Tibial artery (tissue), 4 donors: Measurements from ENCODE around the gene ASB1.

ENCODE experiments used
- DNase-seq, 2 donors: peaks; one replicate each; pipeline ENCODE4 v3.0.0-alpha.2; 2019
- H3K27ac ChIP-seq, 2 donors: fragments of 200-600 bp; sonication (generic) in 1 of 2; 1 replicate in 1 of 2; 2 replicates in 1 of 2; pipeline ENCODE4 v1.5.1; 2018 to 2019; ENCODE audit warnings: mild to moderate bottlenecking in 1 of 2
- H3K27me3 ChIP-seq, 2 donors: fragments of 200-600 bp; sonication (generic) in 1 of 2; one replicate each; pipeline versions ENCODE4 v1.5.1 to v1.6.0; 2016 to 2019
- H3K36me3 ChIP-seq, 3 donors: fragments of 200-600 bp; sonication (generic) in 2 of 3; one replicate each; pipeline ENCODE4 v1.5.1; 2016 to 2019; ENCODE audit warnings: mild to moderate bottlenecking in 2 of 3
- H3K4me1 ChIP-seq, 4 donors: fragments of 200-600 bp; sonication (generic) in 2 of 4; 1 replicate in 3 of 4; 2 replicates in 1 of 4; pipeline ENCODE4 v1.5.1; 2016 to 2019
- H3K4me3 ChIP-seq, 2 donors: fragments of 200-600 bp; sonication (generic) in 1 of 2; 1 replicate in 1 of 2; 2 replicates in 1 of 2; pipeline ENCODE4 v1.5.1; 2018 to 2019; ENCODE audit warnings: mild to moderate bottlenecking in 2 of 2
- H3K9me3 ChIP-seq, 3 donors: fragments of 200-600 bp; sonication (generic) in 1 of 3; one replicate each; pipeline ENCODE4 v1.5.1; 2016 to 2019
- CTCF ChIP-seq, 2 experiments: fragments of 200-600 bp in 1 of 2; fragments of 450-650 bp in 1 of 2; IDR thresholded peaks; one replicate each; pipeline ENCODE4 v1.5.1; 2017 to 2019; ENCODE audit warnings: antibody characterized with exemption in 2 of 2, mild to moderate bottlenecking in 1 of 2, moderate library complexity in 1 of 2
- intact Hi-C: fragments of 100-400 bp; cut with DNase I; formaldehyde crosslinking; loops from one replicate; pipeline ENCODE4 v1.15.0; 2023; ENCODE audit warnings: low total_unique reads

Gene ASB1

GRCh38 chr2:238495422-238495821 is 68.7 kb downstream of the ASB1 start:
- no peaks in the 10 kb centered on the region for H3K4me1 ChIP-seq
- H3K36me3 ChIP-seq, result no peaks in the 10 kb centered on the region
- no peak overlapping the region for H3K27ac ChIP-seq
- no peak for DNase-seq
- intact Hi-C loops, result no loop called here
- H3K4me3 ChIP-seq, result no peak overlapping the region
- no peak for TF ChIP-seq CTCF (IDR thresholded peaks at IDR 0.05)
- no peaks in the 10 kb centered on the region for H3K27me3 ChIP-seq
- no peaks in the 10 kb centered on the region for H3K9me3 ChIP-seq

- H3K4me3 ChIP-seq, result no peak overlapping the region
- intact Hi-C loops, result no loop called here
- H3K27me3 ChIP-seq, result no peaks in the 10 kb centered on the region
- TF ChIP-seq CTCF (IDR thresholded peaks at IDR 0.05), result no peak
- H3K9me3 ChIP-seq, result no peaks in the 10 kb centered on the region
- H3K27ac ChIP-seq, result no peak overlapping the region
- DNase-seq, result no peak
- no peaks in the 10 kb centered on the region for H3K4me1 ChIP-seq
- H3K36me3 ChIP-seq, result no peaks in the 10 kb centered on the region
Observed at GRCh38 chr2:238496756-238497609, 70.3 kb downstream of the ASB1 start.

- Histone ChIP-seq H3K4me3 (no peak overlapping the region), H3K4me1 (no peaks in the 10 kb centered on the region), H3K36me3 (no peaks in the 10 kb centered on the region), H3K9me3 (no peaks in the 10 kb centered on the region), H3K27me3 (no peaks in the 10 kb centered on the region), H3K27ac (no peak overlapping the region)
- DNase-seq, result no peak
- intact Hi-C loops, result no loop called here
- TF ChIP-seq CTCF (IDR thresholded peaks at IDR 0.05), result no peak
Observed at GRCh38 chr2:238497610-238498005, 70.9 kb downstream of the ASB1 start.

- H3K4me3 ChIP-seq, result no peak overlapping the region
- H3K4me1 ChIP-seq, result no peaks in the 10 kb centered on the region
- no peak for TF ChIP-seq CTCF (IDR thresholded peaks at IDR 0.05)
- H3K27me3 ChIP-seq, result no peaks in the 10 kb centered on the region
- intact Hi-C loops, result no loop called here
- no peaks in the 10 kb centered on the region for H3K9me3 ChIP-seq
- DNase-seq, result peak in 1 of 2 donors; percentile 59
- H3K27ac ChIP-seq, result no peak overlapping the region
- H3K36me3 ChIP-seq, result no peaks in the 10 kb centered on the region
Observed at GRCh38 chr2:238498188-238498587, 71.5 kb downstream of the ASB1 start.

- DNase-seq, result peak in 1 of 2 donors; percentile 40
- no peak for TF ChIP-seq CTCF (IDR thresholded peaks at IDR 0.05)
- no peak overlapping the region for H3K4me3 ChIP-seq
- no peaks in the 10 kb centered on the region for H3K4me1 ChIP-seq
- no peak overlapping the region for H3K27ac ChIP-seq
- no peaks in the 10 kb centered on the region for H3K36me3 ChIP-seq
- intact Hi-C loops, result no loop called here
- peaks cover 0 to 4% of the 10 kb centered on the region in 2 donors for H3K27me3 ChIP-seq
- H3K9me3 ChIP-seq, result no peaks in the 10 kb centered on the region
Observed at GRCh38 chr2:238498691-238499295, 72.1 kb downstream of the ASB1 start.
